A673 (cell line): ENCODE data around the gene DAD1. TPM values are rescaled to one million over a fixed set of nuclear protein-coding genes. Genes with fewer than 3 reads are reported as not detected.

Experiments used
- BruUV-seq: library from RNA; stranded (reverse); fragments of 400-500 nt; replicated peaks from 2 replicates; lab custom pipeline; 2021; lab: Mats Ljungman, UMichigan
- CTCF ChIA-PET: fragments of 300-600 bp; sonication (Branson Sonifier 250); formaldehyde crosslinking; loops from one replicate; lab custom pipeline; 2022; ENCODE audit warnings: antibody characterized with exemption; lab: Charles Lee
- POLR2A ChIA-PET: fragments of 300-600 bp; sonication (Branson Sonifier 250); formaldehyde crosslinking; loops from one replicate; lab custom pipeline; 2022; ENCODE audit warnings: antibody characterized with exemption; ENCODE audit not compliant: low non-redundant PET; lab: Charles Lee
- DNase-seq: peaks from one replicate; pipeline ENCODE4 v3.0.0-alpha.2; 2015; ENCODE audit warnings: low spot score
- H3K27ac ChIP-seq: fragments of 200-600 bp; sonication (generic); 2 replicates; pipeline ENCODE4 v1.5.1; 2016; ENCODE audit warnings: mixed run types, low read depth, mild to moderate bottlenecking, mixed read lengths, antibody characterized with exemption, low read length; ENCODE audit not compliant: poor library complexity, severe bottlenecking
- H3K27me3 ChIP-seq: fragments of 200-600 bp; sonication (generic); replicated peaks from 2 replicates; pipeline ENCODE4 v1.6.1; 2017; ENCODE audit warnings: mixed run types, low read depth, mild to moderate bottlenecking, mixed read lengths, antibody characterized with exemption, low read length; ENCODE audit not compliant: insufficient read depth, poor library complexity
- H3K36me3 ChIP-seq: fragments of 200-600 bp; sonication (generic); 2 replicates; pipeline ENCODE4 v1.6.1; 2016; ENCODE audit warnings: mixed run types, mild to moderate bottlenecking, mixed read lengths, antibody characterized with exemption, low read length; ENCODE audit not compliant: insufficient read depth, poor library complexity, severe bottlenecking
- H3K4me1 ChIP-seq: fragments of 200-600 bp; sonication (generic); 2 replicates; pipeline ENCODE4 v1.6.1; 2017; ENCODE audit warnings: mixed run types, mild to moderate bottlenecking, mixed read lengths, antibody characterized with exemption, low read length; ENCODE audit not compliant: insufficient read depth, poor library complexity, severe bottlenecking
- H3K4me3 ChIP-seq: fragments of 200-600 bp; sonication (generic); 2 replicates; pipeline ENCODE4 v1.5.1; 2016; ENCODE audit warnings: low read depth, mixed run types, mild to moderate bottlenecking, mixed read lengths, low read length; ENCODE audit not compliant: poor library complexity, severe bottlenecking
- H3K9me3 ChIP-seq: fragments of 200-600 bp; sonication (generic); 2 replicates; pipeline ENCODE4 v1.6.1; 2016; ENCODE audit warnings: mixed run types, low read depth, mild to moderate bottlenecking, mixed read lengths, antibody characterized with exemption, low read length; ENCODE audit not compliant: poor library complexity, severe bottlenecking
- EZH2 ChIP-seq: fragments of 200-600 bp; sonication (generic); IDR thresholded peaks from 2 replicates; pipeline ENCODE4 v1.6.1; 2017; ENCODE audit warnings: borderline replicate concordance, low read depth, mild to moderate bottlenecking, mixed read lengths, antibody characterized with exemption, low read length; ENCODE audit not compliant: poor library complexity, severe bottlenecking
- intact Hi-C: fragments of 100-400 bp; cut with micrococcal nuclease; formaldehyde crosslinking; loops from one replicate; pipeline ENCODE4 v1.10.0; 2022; ENCODE audit not compliant: unreplicated experiment
- total RNA-seq: library from RNA; stranded (reverse); gene quantifications from 2 replicates; pipeline ENCODE4 v1.2.3, GENCODE V29; 2021
- TF ChIP-seq, protein P1 (sequence below): fragments of 300-800, 200-600 bp; sonication (generic); conservative IDR thresholded peaks from 2 replicates; pipeline ENCODE4 v1.5.1; 2017; ENCODE audit warnings: low read depth, mild to moderate bottlenecking, antibody characterized with exemption, low read length, moderate library complexity, mixed read lengths

DAD1 gene
- total RNA-seq, 1 experiment from 2014 or later, result 261 TPM

DNA sequence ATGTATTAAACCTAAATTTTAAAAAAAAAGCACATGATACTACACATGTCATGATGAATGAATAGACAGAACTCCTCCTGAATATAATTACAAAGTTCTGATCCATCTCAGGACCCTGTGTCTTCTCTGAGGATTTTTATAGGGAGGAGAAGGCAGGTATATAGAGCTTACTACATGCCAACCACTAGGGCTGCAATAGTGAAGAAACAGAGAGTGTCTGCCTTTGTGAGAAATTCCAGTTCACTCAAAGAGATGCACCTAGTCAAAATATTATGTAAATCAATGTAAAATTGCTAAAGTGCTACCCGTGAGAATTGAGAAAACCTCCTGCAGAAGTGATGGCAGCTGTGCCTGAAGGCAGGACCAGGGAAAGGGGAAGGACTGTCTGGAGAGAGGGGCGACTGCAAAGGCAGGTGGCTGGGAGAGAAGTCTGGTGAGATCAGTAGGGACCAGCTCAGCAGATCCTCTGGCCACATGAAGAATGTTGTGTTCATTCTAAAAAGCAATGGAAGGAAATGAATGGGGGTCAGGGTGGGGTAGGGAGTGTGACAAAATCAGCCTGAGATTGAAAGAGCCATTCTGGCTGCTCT, 24.2 kb upstream of the DAD1 start:
- ChIA-PET CTCF (no interaction called here), POLR2A (no interaction called here)
- intact Hi-C loops, result no loop called here

DNA sequence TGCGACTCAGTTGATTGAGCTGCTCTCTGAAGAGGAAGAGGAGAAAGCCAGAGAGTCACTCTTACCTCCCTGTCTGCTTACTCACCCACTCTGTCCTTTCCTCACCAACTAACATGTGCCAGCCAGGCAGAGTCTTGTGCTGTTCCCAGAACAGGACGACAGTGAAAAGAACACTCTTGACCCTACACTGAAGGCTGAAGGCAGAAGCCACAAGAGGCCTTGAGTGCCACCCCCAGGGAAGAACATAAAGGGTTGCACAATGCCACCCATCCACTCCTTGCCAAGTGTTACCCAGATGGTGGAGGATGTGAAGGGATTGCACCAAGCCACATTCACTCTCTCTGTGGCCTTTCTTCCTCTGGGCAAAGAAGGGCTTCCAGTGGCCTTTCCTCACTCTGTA, 21.9 kb upstream of the DAD1 start:
- Histone ChIP-seq H3K4me3 (no peak overlapping the region), H3K4me1 (peaks cover 13% of the 10 kb centered on the region), H3K36me3 (peaks cover 31% of the 10 kb centered on the region), H3K27ac (no peak overlapping the region), H3K27me3 (no peaks in the 10 kb centered on the region), H3K9me3 (no peaks in the 10 kb centered on the region)
- no peak for DNase-seq
- ChIA-PET POLR2A (no interaction called here), CTCF (no interaction called here)
- intact Hi-C loops, result no loop called here
- no peak for TF ChIP-seq EZH2
- TF ChIP-seq, protein P1, sequence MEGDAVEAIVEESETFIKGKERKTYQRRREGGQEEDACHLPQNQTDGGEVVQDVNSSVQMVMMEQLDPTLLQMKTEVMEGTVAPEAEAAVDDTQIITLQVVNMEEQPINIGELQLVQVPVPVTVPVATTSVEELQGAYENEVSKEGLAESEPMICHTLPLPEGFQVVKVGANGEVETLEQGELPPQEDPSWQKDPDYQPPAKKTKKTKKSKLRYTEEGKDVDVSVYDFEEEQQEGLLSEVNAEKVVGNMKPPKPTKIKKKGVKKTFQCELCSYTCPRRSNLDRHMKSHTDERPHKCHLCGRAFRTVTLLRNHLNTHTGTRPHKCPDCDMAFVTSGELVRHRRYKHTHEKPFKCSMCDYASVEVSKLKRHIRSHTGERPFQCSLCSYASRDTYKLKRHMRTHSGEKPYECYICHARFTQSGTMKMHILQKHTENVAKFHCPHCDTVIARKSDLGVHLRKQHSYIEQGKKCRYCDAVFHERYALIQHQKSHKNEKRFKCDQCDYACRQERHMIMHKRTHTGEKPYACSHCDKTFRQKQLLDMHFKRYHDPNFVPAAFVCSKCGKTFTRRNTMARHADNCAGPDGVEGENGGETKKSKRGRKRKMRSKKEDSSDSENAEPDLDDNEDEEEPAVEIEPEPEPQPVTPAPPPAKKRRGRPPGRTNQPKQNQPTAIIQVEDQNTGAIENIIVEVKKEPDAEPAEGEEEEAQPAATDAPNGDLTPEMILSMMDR, result no peak
- no TSS peak for BruUV-seq

More for the DNA sequence above, 24.2 kb upstream of the DAD1 start:
- DNase-seq, result no peak
- Histone ChIP-seq H3K9me3 (no peaks in the 10 kb centered on the region), H3K36me3 (peaks cover 14% of the 10 kb centered on the region), H3K27ac (no peak overlapping the region), H3K4me3 (no peak overlapping the region), H3K4me1 (peaks cover 13% of the 10 kb centered on the region), H3K27me3 (no peaks in the 10 kb centered on the region)
- TF ChIP-seq, protein P1, result 0 out of 2 replicates have a peak, but pooled peaks have one; percentile 9
- no peak for TF ChIP-seq EZH2
- BruUV-seq, result no TSS peak

DNA sequence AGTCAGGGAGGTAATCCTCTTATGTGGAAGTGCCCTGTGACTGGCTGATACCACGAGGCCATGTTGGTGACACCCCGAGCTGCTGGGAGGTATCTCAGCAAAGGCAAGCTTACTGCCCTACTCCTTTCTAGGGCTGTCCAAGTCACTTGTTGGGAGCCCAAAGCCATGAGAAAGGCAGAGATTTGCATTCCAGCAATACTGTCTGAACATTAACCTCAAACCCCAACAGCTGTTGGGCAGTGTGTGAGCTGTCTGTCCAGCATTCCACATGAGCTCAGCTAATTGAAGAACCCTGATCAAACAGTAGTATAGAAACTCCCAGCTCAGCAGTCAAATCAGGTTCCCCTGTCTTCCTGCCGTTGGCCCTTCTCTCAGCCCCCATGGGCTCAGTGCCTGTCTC, 18.3 kb upstream of the DAD1 start:
- Histone ChIP-seq H3K9me3 (no peaks in the 10 kb centered on the region), H3K27ac (peak overlapping the region; percentile 14), H3K4me1 (no peaks in the 10 kb centered on the region), H3K36me3 (peaks cover 57% of the 10 kb centered on the region), H3K27me3 (no peaks in the 10 kb centered on the region), H3K4me3 (no peak overlapping the region)
- ChIA-PET CTCF (no interaction called here), POLR2A (no interaction called here)
- intact Hi-C loops, result no loop called here
- DNase-seq, result no peak
- TF ChIP-seq, protein P1, result no peak
- TF ChIP-seq EZH2, result no peak
- no TSS peak for BruUV-seq
